ENCODE results near the gene CHPF. TPM values are rescaled to one million over a fixed set of nuclear protein-coding genes. Genes with fewer than 3 reads are reported as not detected.

CHPF gene
- total RNA-seq, 1 experiment from 2014 or later, result 26.4 TPM

DNA sequence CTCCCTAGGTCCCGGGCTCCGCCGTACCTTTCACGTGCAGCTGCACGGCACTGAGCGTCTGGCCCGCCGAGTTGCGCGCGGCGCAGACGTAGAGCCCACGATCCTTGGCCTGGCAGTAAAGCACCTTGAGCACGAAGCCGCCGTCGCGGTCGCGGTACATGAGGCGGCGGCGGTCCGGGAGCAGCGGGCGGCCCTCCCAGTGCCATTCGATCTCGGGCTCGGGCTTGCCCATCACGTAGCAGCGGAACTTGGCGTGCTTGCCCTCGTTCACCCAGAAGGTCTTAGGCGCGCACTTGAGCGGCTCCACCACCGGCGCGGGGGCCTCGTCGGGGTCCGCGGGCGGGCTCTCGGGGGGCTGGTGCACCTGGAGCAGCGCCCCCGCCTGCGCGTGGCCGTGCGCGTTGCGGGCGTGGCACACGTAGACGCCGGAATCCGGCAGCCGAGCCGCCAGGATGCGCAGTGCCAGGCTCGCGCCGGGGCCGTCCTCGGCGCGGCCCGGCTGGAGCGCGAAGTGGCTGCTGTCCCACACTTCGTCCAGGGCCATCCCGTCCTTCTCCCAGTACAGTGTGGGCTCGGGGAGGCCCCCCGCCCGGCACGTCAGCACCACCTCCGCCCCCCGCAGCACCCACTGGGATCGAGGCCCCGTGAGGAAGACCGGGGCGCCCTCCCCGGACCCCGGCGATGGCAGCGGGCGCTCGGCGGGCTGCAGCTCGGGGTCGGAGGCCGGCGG lies 26.8 kb upstream of the CHPF start:
- TF ChIP-seq CTCF (IDR thresholded peaks at IDR 0.05; ENCODE audit: insufficient read depth in 1 of 2, low read depth in 1 of 2, low read length in 1 of 2, severe bottlenecking in 1 of 2, unreplicated experiment in 1 of 2), result no peak
- intact Hi-C loops (cut with micrococcal nuclease; ENCODE audit: unreplicated experiment), result no loop called here
- Histone ChIP-seq H3K4me1 (peaks cover 20% of the 10 kb centered on the region), H3K27me3 (replicated peaks; ENCODE audit: control insufficient read depth, insufficient read depth, low read length) (no peaks in the 10 kb centered on the region), H3K9me3 (no peaks in the 10 kb centered on the region), H3K36me3 (ENCODE audit: control insufficient read depth, insufficient read depth, low read length) (no peaks in the 10 kb centered on the region), H3K4me3 (ENCODE audit: low read depth, low read length) (peak overlapping the region; percentile 75)
- Mint-ChIP-seq H3K36me3 (ENCODE audit: insufficient read depth, unreplicated experiment) (peaks cover 5% of the 10 kb centered on the region), H3K4me3 (ENCODE audit: unreplicated experiment) (peak overlapping the region; percentile 62), H3K4me1 (ENCODE audit: low read depth, unreplicated experiment) (peaks cover 9% of the 10 kb centered on the region), H3K27ac (ENCODE audit: unreplicated experiment) (no peak overlapping the region), H3K9me3 (ENCODE audit: unreplicated experiment) (no peaks in the 10 kb centered on the region), H3K27me3 (ENCODE audit: insufficient read depth, unreplicated experiment) (no peaks in the 10 kb centered on the region)
- POLR2A ChIA-PET, result interaction anchor here (0.6 to 1.6 kb wide), 3 partner anchors 18 to 364 kb away, joined by 3 to 12 read pairs (median 4); partner anchors contain the start of genes STK11IP and ZFAND2B
- CTCF ChIA-PET, result interaction anchor here (1.2 to 1.4 kb wide), 4 partner anchors 10 to 75 kb away, joined by 3 to 19 read pairs (median 4); partner anchors contain the start of gene STK11IP
- BruUV-seq (replicated peaks), result no TSS peak
- peak in 1 of 2 experiments; percentile 36 for DNase-seq

- no peak for TF ChIP-seq CTCF (IDR thresholded peaks at IDR 0.05; ENCODE audit: insufficient read depth in 1 of 2, low read depth in 1 of 2, low read length in 1 of 2, severe bottlenecking in 1 of 2, unreplicated experiment in 1 of 2)
- no peak overlapping the region for H3K27ac Mint-ChIP-seq (ENCODE audit: unreplicated experiment)
- H3K4me3 ChIP-seq (ENCODE audit: low read depth, low read length), result no peak overlapping the region; the same call in 1 of the 2 replicates
These were observed 26.0 kb upstream of the CHPF start for GRCh38 chr2:219569635-219570034.

DNA sequence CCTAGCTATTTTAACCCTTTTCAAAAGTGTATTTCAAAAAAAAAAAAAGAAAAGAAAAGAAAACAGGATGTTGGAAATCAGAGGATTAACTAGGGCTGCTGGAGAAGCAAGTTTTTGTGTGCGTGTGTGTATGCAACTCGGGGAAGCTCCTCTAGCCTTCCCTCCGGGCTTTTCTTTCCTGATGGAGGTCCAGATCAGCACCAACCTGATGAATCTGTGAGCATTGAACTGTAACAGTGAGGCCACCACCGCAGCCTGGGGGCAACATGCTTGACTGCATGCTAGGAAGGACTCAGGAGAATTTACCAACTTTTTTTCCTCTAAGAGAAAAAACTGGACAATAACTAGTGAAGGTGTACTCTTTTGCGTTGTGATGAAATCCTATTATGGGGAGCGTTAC lies 25.4 kb upstream of the CHPF start:
- intact Hi-C loops (cut with micrococcal nuclease; ENCODE audit: unreplicated experiment), result no loop called here
- Histone ChIP-seq H3K4me3 (ENCODE audit: low read depth, low read length) (no peak overlapping the region), H3K27me3 (replicated peaks; ENCODE audit: control insufficient read depth, insufficient read depth, low read length) (no peaks in the 10 kb centered on the region), H3K9me3 (no peaks in the 10 kb centered on the region), H3K36me3 (ENCODE audit: control insufficient read depth, insufficient read depth, low read length) (no peaks in the 10 kb centered on the region), H3K4me1 (peaks cover 20% of the 10 kb centered on the region)
- Mint-ChIP-seq H3K27ac (ENCODE audit: unreplicated experiment) (no peak overlapping the region), H3K9me3 (ENCODE audit: unreplicated experiment) (no peaks in the 10 kb centered on the region), H3K27me3 (ENCODE audit: insufficient read depth, unreplicated experiment) (no peaks in the 10 kb centered on the region), H3K4me3 (ENCODE audit: unreplicated experiment) (peak overlapping the region; percentile 25), H3K36me3 (ENCODE audit: insufficient read depth, unreplicated experiment) (peaks cover 5% of the 10 kb centered on the region), H3K4me1 (ENCODE audit: low read depth, unreplicated experiment) (peaks cover 9% of the 10 kb centered on the region)
- CTCF ChIA-PET, result no interaction called here
- no peak for TF ChIP-seq CTCF (IDR thresholded peaks at IDR 0.05; ENCODE audit: insufficient read depth in 1 of 2, low read depth in 1 of 2, low read length in 1 of 2, severe bottlenecking in 1 of 2, unreplicated experiment in 1 of 2)
- DNase-seq, result no peak
- POLR2A ChIA-PET, result interaction anchor here (0.6 to 0.7 kb wide), 2 partner anchors 25 to 51 kb away, joined by 3 to 4 read pairs; no protein-coding TSS in a partner anchor
- BruUV-seq (replicated peaks), result no TSS peak

More at GRCh38 chr2:219569635-219570034, 26.0 kb upstream of the CHPF start:
- no peaks in the 10 kb centered on the region for H3K36me3 ChIP-seq (ENCODE audit: control insufficient read depth, insufficient read depth, low read length)
- H3K27me3 Mint-ChIP-seq (ENCODE audit: insufficient read depth, unreplicated experiment), result no peaks in the 10 kb centered on the region
- no peaks in the 10 kb centered on the region for H3K9me3 Mint-ChIP-seq (ENCODE audit: unreplicated experiment)
- no peak for DNase-seq
- peaks cover 20% of the 10 kb centered on the region for H3K4me1 ChIP-seq
- H3K36me3 Mint-ChIP-seq (ENCODE audit: insufficient read depth, unreplicated experiment), result peaks cover 5% of the 10 kb centered on the region
- TSS peak; percentile 49 for BruUV-seq (replicated peaks)
- H3K27me3 ChIP-seq (replicated peaks; ENCODE audit: control insufficient read depth, insufficient read depth, low read length), result no peaks in the 10 kb centered on the region
- intact Hi-C loops (cut with micrococcal nuclease; ENCODE audit: unreplicated experiment), result no loop called here
- H3K4me3 Mint-ChIP-seq (ENCODE audit: unreplicated experiment), result peak overlapping the region; percentile 62
- H3K9me3 ChIP-seq, result no peaks in the 10 kb centered on the region
- CTCF ChIA-PET, result no interaction called here
- H3K4me1 Mint-ChIP-seq (ENCODE audit: low read depth, unreplicated experiment), result peaks cover 9% of the 10 kb centered on the region
- POLR2A ChIA-PET, result interaction anchor here (0.7 kb wide), 1 partner anchor 24 kb away, joined by 3 read pairs; no protein-coding TSS in a partner anchor

All from Caco-2 (cell line).